Measurements from ENCODE around the gene KCTD16. TPM values are rescaled to one million over a fixed set of nuclear protein-coding genes. Genes with fewer than 3 reads are reported as not detected.

KCTD16 gene
- total RNA-seq, 2 donors from 2014 or later, result 0.29 to 0.44 TPM

DNA sequence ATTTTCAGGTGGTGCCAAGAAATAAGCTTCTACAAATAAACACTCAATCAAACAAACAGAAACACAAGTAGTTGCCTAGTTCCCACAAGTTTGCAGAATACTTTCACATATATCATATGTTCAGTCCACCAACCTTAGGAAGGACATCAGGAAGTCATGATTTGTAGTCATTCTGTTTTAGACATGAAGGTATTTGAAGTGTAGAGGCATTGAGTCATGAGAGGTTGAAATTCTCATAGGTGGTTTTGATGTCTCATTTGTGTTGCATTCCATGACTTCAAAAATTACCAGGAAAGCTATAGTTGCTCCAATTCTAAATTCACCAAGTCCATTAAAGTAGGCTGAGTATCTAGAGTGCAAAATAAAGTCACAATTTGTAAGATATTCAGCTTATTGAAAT is 159.0 kb downstream of the KCTD16 start:
- DNase-seq, result no peak
- Mint-ChIP-seq H3K36me3 (ENCODE audit: low read depth) (no peaks in the 10 kb centered on the region), H3K27me3 (ENCODE audit: insufficient read depth) (no peaks in the 10 kb centered on the region), H3K9me3 (no peaks in the 10 kb centered on the region), H3K4me1 (no peaks in the 10 kb centered on the region), H3K4me3 (no peak overlapping the region), H3K27ac (no peak overlapping the region)
- no peak overlapping the region for H3K9ac ChIP-seq (ENCODE audit: extremely low read depth, low read length, poor library complexity, severe bottlenecking)
- TF ChIP-seq CTCF (conservative IDR thresholded peaks at IDR 0.05), result no peak
- no peak overlapping the region for H3K4me3 ChIP-seq (ENCODE audit: low read length)
- no peak overlapping the region for H3K27ac ChIP-seq (ENCODE audit: low read depth, low read length)
- H3K36me3 ChIP-seq (ENCODE audit: control insufficient read depth, insufficient read depth, low read length), result no peaks in the 10 kb centered on the region
- no peaks in the 10 kb centered on the region for H3K9me3 ChIP-seq (ENCODE audit: control insufficient read depth, low read length)
- H3K4me1 ChIP-seq (ENCODE audit: control insufficient read depth, insufficient read depth, low read length), result no peaks in the 10 kb centered on the region
- no peaks in the 10 kb centered on the region for H3K27me3 ChIP-seq (ENCODE audit: control insufficient read depth, insufficient read depth, low read length, poor library complexity, severe bottlenecking)

- H3K4me1 ChIP-seq (ENCODE audit: control insufficient read depth, insufficient read depth, low read length), result no peaks in the 10 kb centered on the region
- Mint-ChIP-seq H3K27me3 (ENCODE audit: insufficient read depth) (no peaks in the 10 kb centered on the region), H3K4me3 (no peak overlapping the region), H3K27ac (no peak overlapping the region), H3K4me1 (no peaks in the 10 kb centered on the region), H3K9me3 (no peaks in the 10 kb centered on the region), H3K36me3 (ENCODE audit: low read depth) (no peaks in the 10 kb centered on the region)
- no peak overlapping the region for H3K27ac ChIP-seq (ENCODE audit: low read depth, low read length)
- H3K36me3 ChIP-seq (ENCODE audit: control insufficient read depth, insufficient read depth, low read length), result no peaks in the 10 kb centered on the region
- no peak for DNase-seq
- H3K4me3 ChIP-seq (ENCODE audit: low read length), result no peak overlapping the region
- TF ChIP-seq CTCF (conservative IDR thresholded peaks at IDR 0.05), result no peak
- no peak overlapping the region for H3K9ac ChIP-seq (ENCODE audit: extremely low read depth, low read length, poor library complexity, severe bottlenecking)
- no peaks in the 10 kb centered on the region for H3K27me3 ChIP-seq (ENCODE audit: control insufficient read depth, insufficient read depth, low read length, poor library complexity, severe bottlenecking)
- H3K9me3 ChIP-seq (ENCODE audit: control insufficient read depth, low read length), result no peaks in the 10 kb centered on the region
Measured at GRCh38 chr5:144331361-144331760, 160.7 kb downstream of the KCTD16 start.

- Histone ChIP-seq H3K9ac (ENCODE audit: extremely low read depth, low read length, poor library complexity, severe bottlenecking) (no peak overlapping the region), H3K27me3 (ENCODE audit: control insufficient read depth, insufficient read depth, low read length, poor library complexity, severe bottlenecking) (no peaks in the 10 kb centered on the region), H3K4me3 (ENCODE audit: low read length) (no peak overlapping the region), H3K9me3 (ENCODE audit: control insufficient read depth, low read length) (no peaks in the 10 kb centered on the region), H3K4me1 (ENCODE audit: control insufficient read depth, insufficient read depth, low read length) (no peaks in the 10 kb centered on the region), H3K36me3 (ENCODE audit: control insufficient read depth, insufficient read depth, low read length) (no peaks in the 10 kb centered on the region), H3K27ac (ENCODE audit: low read depth, low read length) (no peak overlapping the region)
- Mint-ChIP-seq H3K27ac (no peak overlapping the region), H3K4me3 (no peak overlapping the region), H3K4me1 (no peaks in the 10 kb centered on the region), H3K27me3 (ENCODE audit: insufficient read depth) (no peaks in the 10 kb centered on the region), H3K9me3 (no peaks in the 10 kb centered on the region), H3K36me3 (ENCODE audit: low read depth) (no peaks in the 10 kb centered on the region)
- DNase-seq, result peak; percentile 70
- peak; percentile 74 for TF ChIP-seq CTCF (conservative IDR thresholded peaks at IDR 0.05)
- WGBS, 2 experiments (ENCODE audit: insufficient coverage in 1 of 2, insufficient read length in 1 of 2), result 91 to 100% methylated on average over 1 of the region's 1 CpG
Measured at GRCh38 chr5:144332265-144332664, 161.6 kb downstream of the KCTD16 start.

Measured in endodermal cell (in vitro differentiated cells).